ENCODE measurements around the gene ELL2.

- TF ChIP-seq CTCF (IDR thresholded peaks at IDR 0.05) = no peak
- no peak for TF ChIP-seq EZH2 (IDR thresholded peaks at IDR 0.05)
These were observed 21.4 kb upstream of the ELL2 start for GRCh38 chr5:95983080-95983479.

Data from neural progenitor cell (in vitro differentiated cells).